ENCODE data around the gene FMNL3. TPM values are rescaled to one million over a fixed set of nuclear protein-coding genes. Genes with fewer than 3 reads are reported as not detected.

FMNL3 gene
- total and polyA plus RNA-seq, 2 of the 8 experiments (the other 6 are each of a cell fraction or from before 2014, with no cell fraction given), result 8.6 to 29.0 TPM

DNA sequence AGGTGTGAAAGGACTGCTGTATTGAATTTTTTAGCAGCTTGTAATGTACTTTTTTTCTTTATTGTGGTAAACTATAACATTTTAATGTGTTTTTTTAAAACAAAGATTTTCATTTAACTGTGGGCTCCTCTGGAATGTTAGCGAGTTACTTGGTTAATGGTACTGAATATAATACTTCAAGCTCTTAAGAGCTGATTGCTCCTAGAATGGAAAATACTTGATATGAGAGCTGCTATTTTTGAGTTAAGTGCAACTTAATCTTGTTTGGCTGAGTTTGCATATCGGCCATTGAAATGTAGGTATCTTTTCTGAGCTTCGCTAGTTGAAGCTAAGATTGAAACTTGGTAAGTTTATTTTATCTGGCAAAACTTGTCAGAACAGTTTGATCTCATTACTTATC, 41.6 kb upstream of the FMNL3 start:
- H3K4me1 ChIP-seq (replicated peaks in 1 of 4; ENCODE audit: control insufficient read depth in 3 of 4, insufficient read depth in 4 of 4, low read length in 3 of 4), result peaks cover 0 to 7% (median 3%) of the 10 kb centered on the region in 4 experiments; a peak in 3 of 7 replicates
- POLR2A ChIA-PET (ENCODE audit: partially characterized antibody), result interaction anchor here (0.7 to 2.5 kb wide), 5 partner anchors 9 to 119 kb away, joined by 3 to 11 read pairs (median 6); no protein-coding TSS in a partner anchor

More for the DNA sequence above, 41.6 kb upstream of the FMNL3 start:
- Histone ChIP-seq H2BK5ac (ENCODE audit: low read depth, low read length) (no peak overlapping the region), H3K9me3 (ENCODE audit: insufficient read depth in 2 of 2, low read depth in 1 of 2, low read length in 1 of 2) (no peaks in the 10 kb centered on the region), H3K79me2 (ENCODE audit: control insufficient read depth in 1 of 2, insufficient read depth in 2 of 2, low read length in 2 of 2) (peaks cover 45 to 98% of the 10 kb centered on the region in 2 experiments), H3K27me3 (replicated peaks in 1 of 4; ENCODE audit: control insufficient read depth in 3 of 4, extremely low read depth in 1 of 4, insufficient read depth in 3 of 4, low read length in 3 of 4) (no peaks in the 10 kb centered on the region; a peak in 1 of 7 replicates), H3K4ac (replicated peaks; ENCODE audit: insufficient read length, low read depth, low read length) (no peak overlapping the region), H3K27ac (ENCODE audit: low read depth, low read length) (no peak overlapping the region), H3K4me2 (ENCODE audit: insufficient read depth in 1 of 2, low read depth in 2 of 2, low read length in 2 of 2) (no peak overlapping the region; a peak in 1 of 4 replicates), H3K23me2 (ENCODE audit: low read depth, low read length) (no peaks in the 10 kb centered on the region), H2BK20ac (ENCODE audit: low read length) (no peak overlapping the region), H2BK12ac (ENCODE audit: low read depth, low read length) (no peak overlapping the region), H3K79me1 (ENCODE audit: low read depth, low read length) (peaks cover 8% of the 10 kb centered on the region), H3K36me3 (ENCODE audit: control insufficient read depth in 2 of 4, insufficient read depth in 4 of 4, low read length in 3 of 4) (peaks cover 11 to 25% (median 12%) of the 10 kb centered on the region in 4 experiments), H4K91ac (replicated peaks; ENCODE audit: insufficient read length, low read length) (no peak overlapping the region), H2AK5ac (ENCODE audit: low read depth, low read length) (no peak overlapping the region), H3K9ac (replicated peaks in 1 of 4; ENCODE audit: extremely low read depth in 1 of 4, low read depth in 3 of 4, low read length in 3 of 4) (no peak overlapping the region), H4K8ac (ENCODE audit: extremely low read depth, insufficient read depth, low read length) (no peak overlapping the region), H2AFZ (ENCODE audit: low read length) (no peak overlapping the region), H3K18ac (ENCODE audit: extremely low read depth, low read length) (no peak overlapping the region), H2BK15ac (ENCODE audit: low read length) (no peak overlapping the region), H2BK120ac (replicated peaks; ENCODE audit: low read depth, low read length) (no peak overlapping the region), H3K56ac (replicated peaks; ENCODE audit: insufficient read length, low read depth, low read length) (no peak overlapping the region), H4K20me1 (replicated peaks in 1 of 2; ENCODE audit: control insufficient read depth in 1 of 2, insufficient read depth in 2 of 2, low read length in 2 of 2) (peaks cover 37 to 39% of the 10 kb centered on the region in 2 experiments), H3K4me3 (ENCODE audit: extremely low read depth in 1 of 4, insufficient read depth in 2 of 4, low read depth in 3 of 4, low read length in 4 of 4) (no peak overlapping the region), H3K14ac (ENCODE audit: insufficient read length) (no peak overlapping the region), H3K23ac (ENCODE audit: insufficient read length) (no peak overlapping the region), H4K5ac (ENCODE audit: insufficient read length, low read depth, low read length) (no peak overlapping the region)
- DNase-seq (ENCODE audit: low read depth in 1 of 2, low spot score in 2 of 2), result no peak
- 94% methylated on average over 3 of the region's 3 CpGs; no CpG with 5 or more reads in 1 of the 2 experiments for WGBS, 2 experiments (ENCODE audit: extremely low coverage in 1 of 2, insufficient coverage in 1 of 2, insufficient read length in 1 of 2, insufficient replicate concordance in 2 of 2, low coverage in 1 of 2, low lambda C conversion rate in 2 of 2, missing lambda C conversion rate in 1 of 2)
- CTCF ChIA-PET (ENCODE audit: partially characterized antibody), result interaction anchor here (0.7 to 3.2 kb wide), 10 partner anchors 9 to 194 kb away, joined by 3 to 18 read pairs (median 4); no protein-coding TSS in a partner anchor
- TF ChIP-seq, protein P1, sequence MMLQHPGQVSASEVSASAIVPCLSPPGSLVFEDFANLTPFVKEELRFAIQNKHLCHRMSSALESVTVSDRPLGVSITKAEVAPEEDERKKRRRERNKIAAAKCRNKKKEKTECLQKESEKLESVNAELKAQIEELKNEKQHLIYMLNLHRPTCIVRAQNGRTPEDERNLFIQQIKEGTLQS (IDR thresholded peaks at IDR 0.05; ENCODE audit: insufficient read depth, low read depth, low read length), result no peak
- FAIRE-seq, result no peak

All from H1 (cell line).